HCT116 (cell line): ENCODE results near the gene TLK1. TPM values are rescaled to one million over a fixed set of nuclear protein-coding genes. Genes with fewer than 3 reads are reported as not detected.

Experiments used
- ATAC-seq: fragments of 200-7000 bp; cut with Tn5 transposase; 2 replicates; pipeline ENCODE4 v1.9.1; 2020; ENCODE audit warnings: mild to moderate bottlenecking, moderate library complexity
- BruUV-seq: library from RNA; stranded (reverse); fragments of 400-500 nt; replicated peaks from 2 replicates; lab custom pipeline; 2021; lab: Mats Ljungman, UMichigan
- CTCF ChIA-PET: fragments of 300-600 bp; sonication (Branson Sonifier 250); formaldehyde crosslinking; loops from one replicate; lab custom pipeline; 2021; ENCODE audit warnings: antibody characterized with exemption; lab: Charles Lee
- POLR2A ChIA-PET: fragments of 300-600, 350-600 bp; sonication (Branson Sonifier 250); formaldehyde crosslinking; loops from one replicate; lab custom pipeline; 2021; ENCODE audit warnings: antibody characterized with exemption; lab: Charles Lee
- RAD21 ChIA-PET, 2 experiments: fragments of 300-600 bp; sonication (Branson Sonifier 250); formaldehyde crosslinking; loops; one replicate each; lab custom pipeline; 2023; ENCODE audit warnings: low total read pairs in 2 of 2; ENCODE audit not compliant: uncharacterized antibody in 2 of 2, unreplicated experiment in 2 of 2, low non-redundant PET in 1 of 2; lab: Charles Lee
- DNase-seq: peaks from one replicate; pipeline ENCODE4 v3.0.0-alpha.2; 2010; ENCODE audit warnings: low read depth, low spot score
- H2AFZ ChIP-seq: fragments of 200-600 bp; shearing (Covaris generic), sonication (generic); 2 replicates; pipeline ENCODE4 v1.6.1; 2017; ENCODE audit warnings: low read depth, mixed run types, mixed read lengths, antibody characterized with exemption, low read length; ENCODE audit not compliant: poor library complexity, severe bottlenecking
- H3K27ac ChIP-seq: 2 replicates; pipeline ENCODE4 v1.5.1; 2012; ENCODE audit warnings: low read depth, low read length
- H3K27me3 ChIP-seq: fragments of 200-600 bp; sonication (generic); 2 replicates; pipeline ENCODE4 v1.6.1; 2016; ENCODE audit warnings: mixed run types, low read length, mixed read lengths; ENCODE audit not compliant: insufficient read depth
- H3K36me3 ChIP-seq, 2 experiments: fragments of 200-500 bp in 1 of 2; fragments of 200-600 bp in 1 of 2; sonication (Bioruptor generic) in 1 of 2; sonication (generic) in 1 of 2; 2 replicates each; pipeline versions ENCODE4 v1.5.1 to v1.6.1; 2014 to 2016; ENCODE audit warnings: low read length in 2 of 2, inconsistent platforms in 1 of 2, mixed read lengths in 1 of 2, mixed run types in 1 of 2; ENCODE audit not compliant: insufficient read depth in 2 of 2, control insufficient read depth in 1 of 2
- H3K4me1 ChIP-seq, 2 experiments: fragments of 200-600 bp in 1 of 2; sonication (generic) in 1 of 2; 2 replicates each; pipeline versions ENCODE4 v1.5.1 to v1.6.1; 2012 to 2017; ENCODE audit warnings: low read length in 2 of 2, inconsistent platforms in 1 of 2, mild to moderate bottlenecking in 1 of 2, mixed read lengths in 1 of 2, mixed run types in 1 of 2, moderate library complexity in 1 of 2; ENCODE audit not compliant: insufficient read depth in 2 of 2, control insufficient read depth in 1 of 2
- H3K4me2 ChIP-seq: fragments of 200-600 bp; sonication (generic); 2 replicates; pipeline ENCODE4 v1.6.1; 2017; ENCODE audit warnings: mixed run types, low read length, mixed read lengths
- H3K4me3 ChIP-seq, 2 experiments: fragments of 200-600 bp in 1 of 2; sonication (generic) in 1 of 2; replicated peaks in 1 of 2; 2 replicates each; pipeline ENCODE4 v1.5.1; 2011 to 2016; ENCODE audit warnings: low read length in 2 of 2, control low read depth in 1 of 2, low read depth in 1 of 2, mild to moderate bottlenecking in 1 of 2, mixed read lengths in 1 of 2, mixed run types in 1 of 2
- H3K79me2 ChIP-seq: fragments of 200-600 bp; sonication (generic); 2 replicates; pipeline ENCODE4 v1.6.1; 2017; ENCODE audit warnings: mild to moderate bottlenecking, mixed run types, low read length, moderate library complexity, mixed read lengths; ENCODE audit not compliant: insufficient read depth
- H3K9ac ChIP-seq: fragments of 200-600 bp; sonication (generic); 2 replicates; pipeline ENCODE4 v1.6.1; 2016; ENCODE audit warnings: low read length, mixed read lengths
- H3K9me2 ChIP-seq: fragments of 200-600 bp; sonication (generic), shearing (Covaris generic); 2 replicates; pipeline ENCODE4 v1.6.1; 2017; ENCODE audit warnings: mixed run types, mild to moderate bottlenecking, moderate library complexity; ENCODE audit not compliant: insufficient read depth
- H3K9me3 ChIP-seq, 2 experiments: fragments of 200-500 bp in 1 of 2; fragments of 200-600 bp in 1 of 2; sonication (Bioruptor generic) in 1 of 2; sonication (generic) in 1 of 2; 2 replicates each; pipeline ENCODE4 v1.6.1; 2014 to 2017; ENCODE audit warnings: low read length in 2 of 2, mixed read lengths in 2 of 2, inconsistent platforms in 1 of 2, low read depth in 1 of 2, mild to moderate bottlenecking in 1 of 2, mixed run types in 1 of 2, moderate library complexity in 1 of 2; ENCODE audit not compliant: control insufficient read depth in 1 of 2, insufficient read depth in 1 of 2
- H4K20me1 ChIP-seq: fragments of 200-600 bp; sonication (generic), shearing (Covaris generic); 2 replicates; pipeline ENCODE4 v1.6.1; 2017; ENCODE audit warnings: mixed run types, mild to moderate bottlenecking, moderate library complexity; ENCODE audit not compliant: insufficient read depth
- ATF3 ChIP-seq: IDR thresholded peaks from 2 replicates; pipeline ENCODE4 v1.6.1; 2012
- CTCF ChIP-seq, 3 experiments: fragments of 200-600 bp in 1 of 3; sonication (generic) in 1 of 3; IDR thresholded peaks in 2 of 3; conservative IDR thresholded peaks in 1 of 3; 2 replicates each; pipeline ENCODE4 v1.5.1; 2012 to 2017; ENCODE audit warnings: low read depth in 2 of 3, low read length in 2 of 3, antibody characterized with exemption in 1 of 3, borderline replicate concordance in 1 of 3, control low read depth in 1 of 3, mild to moderate bottlenecking in 1 of 3, mixed read lengths in 1 of 3, mixed run types in 1 of 3, moderate library complexity in 1 of 3; ENCODE audit not compliant: insufficient read depth in 1 of 3
- EGR1 ChIP-seq: IDR thresholded peaks from 2 replicates; pipeline ENCODE4 v1.6.1; 2012; ENCODE audit warnings: low read depth
- EZH2 ChIP-seq: fragments of 200-600 bp; sonication (generic); IDR thresholded peaks from 2 replicates; pipeline ENCODE4 v1.6.1; 2017; ENCODE audit warnings: antibody characterized with exemption, mixed run types
- EZH2phosphoT487 ChIP-seq: fragments of 200-600 bp; IDR thresholded peaks from 2 replicates; pipeline ENCODE4 v1.6.1; 2018; ENCODE audit warnings: antibody characterized with exemption, borderline replicate concordance
- FOSL1 ChIP-seq: IDR thresholded peaks from 2 replicates; pipeline ENCODE4 v1.6.1; 2012; ENCODE audit warnings: low read depth
- POLR2A ChIP-seq: IDR thresholded peaks from 2 replicates; pipeline ENCODE4 v1.7.0; 2011; ENCODE audit warnings: borderline replicate concordance; ENCODE audit not compliant: insufficient read depth, insufficient read length; ENCODE audit errors: extremely low read depth
- POLR2AphosphoS5 ChIP-seq: IDR thresholded peaks from 2 replicates; pipeline ENCODE4 v1.6.1; 2011; ENCODE audit warnings: mild to moderate bottlenecking, low read depth, low read length, moderate library complexity
- RAD21 ChIP-seq: IDR thresholded peaks from 2 replicates; pipeline ENCODE4 v1.6.1; 2012; ENCODE audit warnings: low read depth, mild to moderate bottlenecking
- SIN3A ChIP-seq: IDR thresholded peaks from 2 replicates; pipeline ENCODE4 v1.6.1; 2012; ENCODE audit warnings: low read depth
- SRF ChIP-seq: IDR thresholded peaks from 2 replicates; pipeline ENCODE4 v1.6.1; 2012; ENCODE audit warnings: low read depth
- TCF7L2 ChIP-seq: IDR thresholded peaks from 2 replicates; pipeline ENCODE4 v1.7.0; 2011; ENCODE audit warnings: borderline replicate concordance, inconsistent platforms; ENCODE audit not compliant: insufficient read depth, insufficient read length; ENCODE audit errors: extremely low read depth
- ZBTB33 ChIP-seq: IDR thresholded peaks from 2 replicates; pipeline ENCODE4 v1.6.1; 2011; ENCODE audit warnings: mild to moderate bottlenecking, low read length, moderate library complexity; ENCODE audit not compliant: insufficient replicate concordance; ENCODE audit errors: extremely low read depth
- ZFX ChIP-seq: fragments of 450-650 bp; IDR thresholded peaks from 2 replicates; pipeline ENCODE4 v1.6.1; 2017
- intact Hi-C: fragments of 100-400 bp; cut with micrococcal nuclease; formaldehyde crosslinking; loops from 2 replicates; pipeline ENCODE4 v1.10.0; 2022
- total RNA-seq: library from RNA; stranded (reverse); gene quantifications from one replicate; pipeline ENCODE4 v1.2.1, GENCODE V29; 2021; ENCODE audit not compliant: unreplicated experiment

The TLK1 gene
- total RNA-seq, 1 experiment from 2014 or later = 57.7 TPM

- TF ChIP-seq RAD21 (no peak), CTCF (IDR thresholded peaks at IDR 0.05 in 2 of 3, conservative IDR thresholded peaks at IDR 0.05 in 1 of 3; ENCODE audit: borderline replicate concordance in 1 of 3, insufficient read depth in 1 of 3, low read depth in 2 of 3, low read length in 2 of 3) (no peak), EZH2 (no peak), FOSL1 (no peak), TCF7L2 (no peak), POLR2A (no peak)
- Histone ChIP-seq H3K4me2 (no peak overlapping the region), H3K27me3 (no peaks in the 10 kb centered on the region), H3K9me3 (no peaks in the 10 kb centered on the region), H2AFZ (no peak overlapping the region), H3K4me3 (no peak overlapping the region), H3K36me3 (no peaks in the 10 kb centered on the region), H4K20me1 (peaks cover 6% of the 10 kb centered on the region; the same call in 1 of the 2 replicates), H3K27ac (no peak overlapping the region), H3K9ac (no peak overlapping the region), H3K4me1 (peaks cover 0 to 4% of the 10 kb centered on the region in 2 experiments; a peak in 1 of 4 replicates), H3K79me2 (peaks cover 100% of the 10 kb centered on the region), H3K9me2 (no peaks in the 10 kb centered on the region)
- RAD21 ChIA-PET = no interaction called here
- CTCF ChIA-PET = no interaction called here
- DNase-seq (no peak), ATAC-seq (no peak)
- no TSS peak for BruUV-seq
- intact Hi-C loops = no loop called here
- POLR2A ChIA-PET = no interaction called here
Observed at GRCh38 chr2:171143670-171144062, 17.0 kb downstream of the TLK1 start.

- no peak overlapping the region for H2AFZ ChIP-seq
- H3K4me2 ChIP-seq = no peak overlapping the region
- intact Hi-C loops = no loop called here
- no peaks in the 10 kb centered on the region for H3K36me3 ChIP-seq
- H4K20me1 ChIP-seq = peaks cover 6% of the 10 kb centered on the region; the same call in 1 of the 2 replicates
- H3K4me1 ChIP-seq = peaks cover 0 to 4% of the 10 kb centered on the region in 2 experiments; a peak in 1 of 4 replicates
- no peak overlapping the region for H3K27ac ChIP-seq
- ATAC-seq (no peak), DNase-seq (no peak)
- BruUV-seq = no TSS peak
- H3K9me3 ChIP-seq = no peaks in the 10 kb centered on the region
- H3K27me3 ChIP-seq = no peaks in the 10 kb centered on the region
- RAD21 ChIA-PET = no interaction called here
- no peak overlapping the region for H3K9ac ChIP-seq
- H3K79me2 ChIP-seq = peaks cover 98% of the 10 kb centered on the region
- CTCF ChIA-PET = no interaction called here
- no peak overlapping the region for H3K4me3 ChIP-seq
- POLR2A ChIA-PET = no interaction called here
- H3K9me2 ChIP-seq = no peaks in the 10 kb centered on the region
- TF ChIP-seq SRF = no peak
- no peak for TF ChIP-seq POLR2AphosphoS5
- no peak for TF ChIP-seq ATF3
- TF ChIP-seq TCF7L2 = no peak
- TF ChIP-seq ZFX = no peak
- no peak for TF ChIP-seq SIN3A
- TF ChIP-seq ZBTB33 = no peak
- no peak for TF ChIP-seq EGR1
- TF ChIP-seq CTCF (IDR thresholded peaks at IDR 0.05 in 2 of 3, conservative IDR thresholded peaks at IDR 0.05 in 1 of 3; ENCODE audit: borderline replicate concordance in 1 of 3, insufficient read depth in 1 of 3, low read depth in 2 of 3, low read length in 2 of 3) = no peak
- TF ChIP-seq EZH2phosphoT487 = no peak
Observed at GRCh38 chr2:171142398-171142797, 18.3 kb downstream of the TLK1 start.
